ENCODE results near the gene ANKRD63. TPM values are rescaled to one million over a fixed set of nuclear protein-coding genes. Genes with fewer than 3 reads are reported as not detected.

Gene ANKRD63
- total RNA-seq (0.25 and 0.44 TPM in 2 replicates), polyA plus RNA-seq (not detected in 2 replicates), polyA minus RNA-seq (0.36 TPM in 1 of 2 replicates, not detected in the other)
- total RNA-seq (2013), result not detected

GRCh38 chr15:40282869-40283614, at the start of gene ANKRD63:
TSS of gene ANKRD63 (minus strand) at chr15:40283064. CDS start at chr15:40282586, 478 bp downstream.
- intact Hi-C loops (cut with micrococcal nuclease), result loop anchor here (5.0 kb wide), 2 partner anchors 39 to 351 kb away; partner anchors contain the start of genes EIF2AK4 and INAFM2
- ChIA-PET CTCF (interaction anchor here (0.6 to 5.7 kb wide), 9 partner anchors 8 to 238 kb away, joined by 3 to 58 read pairs (median 3); partner anchors contain the start of gene PLCB2), POLR2A (interaction anchor here (0.5 to 1.5 kb wide), 3 partner anchors 26 to 388 kb away, joined by 5 to 6 read pairs (median 5); no protein-coding TSS in a partner anchor)
- Mint-ChIP-seq H3K27me3 (peaks cover 21% of the 10 kb centered on the region), H3K27ac (no peak within 1 kb of the TSS), H3K4me3 (peak within 1 kb of the TSS; percentile 79), H3K9me3 (ENCODE audit: insufficient read depth) (no peaks in the 10 kb centered on the region), H3K4me1 (peaks cover 15% of the 10 kb centered on the region)
- H3K4me3 ChIP-seq (ENCODE audit: control extremely low read depth in 1 of 5, extremely low read depth in 1 of 5, insufficient read depth in 1 of 5, low read depth in 2 of 5, low read length in 4 of 5), result peak within 1 kb of the TSS; percentile 21 to 76 (median 56)
- peaks cover 13 to 23% of the 10 kb centered on the region in 2 donors for H3K4me1 ChIP-seq (ENCODE audit: control insufficient read depth in 2 of 2, insufficient read depth in 2 of 2, low read length in 2 of 2)
- no peak for TF ChIP-seq EZH2 (IDR thresholded peaks at IDR 0.05; ENCODE audit: borderline replicate concordance, insufficient read depth, low read depth, low read length, poor library complexity, severe bottlenecking)
- TF ChIP-seq CTCF (IDR thresholded peaks at IDR 0.05), result no peak
- DNase-seq (peak; percentile 75), ATAC-seq (ENCODE audit: low read depth) (peak; percentile 65)
- WGBS (ENCODE audit: insufficient coverage), result 2% methylated on average over 75 of the region's 76 CpGs
- peaks cover 0 to 40% (median 21%) of the 10 kb centered on the region in 4 experiments for H3K27me3 ChIP-seq (replicated peaks in 1 of 4; ENCODE audit: control extremely low read depth in 1 of 4, control insufficient read depth in 3 of 4, insufficient read depth in 4 of 4, low read length in 3 of 4)
- no peak within 1 kb of the TSS for H3K27ac ChIP-seq (ENCODE audit: low read length in 2 of 2)
- no peaks in the 10 kb centered on the region for H4K20me1 ChIP-seq (ENCODE audit: control insufficient read depth, insufficient read depth, low read length, poor library complexity, severe bottlenecking)
- H3K4me2 ChIP-seq (replicated peaks; ENCODE audit: low read depth, low read length, poor library complexity, severe bottlenecking), result peak within 1 kb of the TSS; percentile 98
- H3K36me3 ChIP-seq (replicated peaks in 1 of 2; ENCODE audit: control extremely low read depth in 1 of 2, control insufficient read depth in 1 of 2, extremely low read depth in 1 of 2, insufficient read depth in 2 of 2, low read length in 1 of 2), result peaks cover 0 to 4% of the 10 kb centered on the region in 2 experiments
- peak within 1 kb of the TSS; percentile 80 for H2AFZ ChIP-seq (ENCODE audit: insufficient read depth, low read depth, low read length, poor library complexity, severe bottlenecking)
- peak within 1 kb of the TSS; percentile 71 for H3K9ac ChIP-seq (ENCODE audit: low read length)
- H3K79me2 ChIP-seq (ENCODE audit: control insufficient read depth, insufficient read depth, low read length), result no peaks in the 10 kb centered on the region
- H3K9me3 ChIP-seq (ENCODE audit: control extremely low read depth in 1 of 3, control insufficient read depth in 2 of 3, insufficient read depth in 1 of 3, low read length in 2 of 3), result peaks cover 0 to 5% (median 0%) of the 10 kb centered on the region in 3 donors

Data from B cell (primary cell).